H1 (cell line): ENCODE results near the gene GPR85. TPM values are rescaled to one million over a fixed set of nuclear protein-coding genes. Genes with fewer than 3 reads are reported as not detected.

Experiments
- CTCF ChIA-PET: fragments of 300-600 bp; sonication (Branson Sonifier 250); formaldehyde crosslinking; loops from one replicate; lab custom pipeline; 2021; ENCODE audit not compliant: partially characterized antibody; lab: Charles Lee
- POLR2A ChIA-PET: fragments of 300-600 bp; sonication (Branson Sonifier 250); formaldehyde crosslinking; loops from one replicate; lab custom pipeline; 2021; ENCODE audit warnings: inconsistent platforms; ENCODE audit not compliant: partially characterized antibody; lab: Charles Lee
- DNase-seq, 2 experiments: peaks; one replicate each; pipeline versions ENCODE4 v3.0.0 to v3.0.0-alpha.2; 2010 to 2022; ENCODE audit warnings: low spot score in 2 of 2, low read depth in 1 of 2, mixed read lengths in 1 of 2
- FAIRE-seq: peaks from 2 replicates; lab custom pipeline; 2011; peaks lifted over from hg19 to GRCh38; lab: Jason Lieb, UNC
- H2AFZ ChIP-seq: 2 replicates; pipeline ENCODE4 v1.8.1; 2012; ENCODE audit warnings: low read length, inconsistent platforms
- H2AK5ac ChIP-seq: 2 replicates; pipeline ENCODE4 v1.6.1; 2013; ENCODE audit warnings: low read depth, low read length
- H2BK120ac ChIP-seq: replicated peaks from 2 replicates; pipeline ENCODE3; 2013; ENCODE audit warnings: low read depth, low read length, inconsistent platforms
- H2BK12ac ChIP-seq: 2 replicates; pipeline ENCODE4 v1.6.1; 2013; ENCODE audit warnings: low read depth, low read length
- H2BK15ac ChIP-seq: 2 replicates; pipeline ENCODE4 v1.6.1; 2013; ENCODE audit warnings: low read length
- H2BK20ac ChIP-seq: 2 replicates; pipeline ENCODE4 v1.6.1; 2013; ENCODE audit warnings: low read length
- H2BK5ac ChIP-seq: 2 replicates; pipeline ENCODE4 v1.6.1; 2013; ENCODE audit warnings: low read depth, low read length
- H3K14ac ChIP-seq: 2 replicates; pipeline ENCODE4 v1.6.1; 2013; ENCODE audit warnings: inconsistent platforms; ENCODE audit not compliant: insufficient read length
- H3K18ac ChIP-seq: 2 replicates; pipeline ENCODE4 v1.6.1; 2013; ENCODE audit warnings: low read length; ENCODE audit errors: extremely low read depth
- H3K23ac ChIP-seq: 2 replicates; pipeline ENCODE4 v1.6.1; 2013; ENCODE audit warnings: inconsistent platforms; ENCODE audit not compliant: insufficient read length
- H3K23me2 ChIP-seq: 2 replicates; pipeline ENCODE4 v1.6.1; 2013; ENCODE audit warnings: low read depth, low read length
- H3K27ac ChIP-seq: 2 replicates; pipeline ENCODE4 v1.6.1; 2011; ENCODE audit warnings: low read depth, low read length, inconsistent platforms
- H3K27me3 ChIP-seq, 4 experiments: replicated peaks in 1 of 4; 1 replicate in 1 of 4; 2 replicates in 3 of 4; pipeline versions ENCODE4 v1.6.1 to v1.8.1; 2011 to 2013; ENCODE audit warnings: low read length in 3 of 4, mild to moderate bottlenecking in 3 of 4, inconsistent platforms in 2 of 4, mixed read lengths in 2 of 4, moderate library complexity in 1 of 4; ENCODE audit not compliant: control insufficient read depth in 3 of 4, insufficient read depth in 3 of 4; ENCODE audit errors: extremely low read depth in 1 of 4
- H3K36me3 ChIP-seq, 4 experiments: 2 replicates each; pipeline versions ENCODE4 v1.6.1 to v1.8.1; 2011 to 2013; ENCODE audit warnings: mild to moderate bottlenecking in 4 of 4, low read length in 3 of 4, moderate library complexity in 2 of 4, control low read depth in 1 of 4, inconsistent platforms in 1 of 4; ENCODE audit not compliant: insufficient read depth in 4 of 4, control insufficient read depth in 2 of 4
- H3K4ac ChIP-seq: replicated peaks from 2 replicates; pipeline ENCODE3; 2013; ENCODE audit warnings: low read length, low read depth, mixed read lengths, inconsistent platforms; ENCODE audit not compliant: insufficient read length
- H3K4me1 ChIP-seq, 4 experiments: replicated peaks in 1 of 4; 1 replicate in 1 of 4; 2 replicates in 3 of 4; pipeline versions ENCODE4 v1.6.1 to v1.8.1; 2011 to 2013; ENCODE audit warnings: low read length in 3 of 4, inconsistent platforms in 2 of 4, mixed read lengths in 1 of 4; ENCODE audit not compliant: insufficient read depth in 4 of 4, control insufficient read depth in 3 of 4
- H3K4me2 ChIP-seq, 2 experiments: 2 replicates each; pipeline versions ENCODE4 v1.6.1 to v1.8.1; 2011 to 2013; ENCODE audit warnings: low read depth in 2 of 2, low read length in 2 of 2, control low read depth in 1 of 2, inconsistent platforms in 1 of 2, mild to moderate bottlenecking in 1 of 2; ENCODE audit not compliant: insufficient read depth in 1 of 2
- H3K4me3 ChIP-seq, 4 experiments: fragments of 200-600, 300-600 bp in 1 of 4; sonication (generic), shearing (Covaris generic), sonication (Bioruptor Twin) in 1 of 4; 2 replicates each; pipeline versions ENCODE4 v1.5.1 to v1.8.1; 2011 to 2016; ENCODE audit warnings: low read length in 4 of 4, low read depth in 3 of 4, control low read depth in 2 of 4, inconsistent platforms in 2 of 4, mild to moderate bottlenecking in 2 of 4, mixed read lengths in 1 of 4, moderate library complexity in 1 of 4; ENCODE audit not compliant: insufficient read depth in 2 of 4; ENCODE audit errors: extremely low read depth in 1 of 4
- H3K56ac ChIP-seq: replicated peaks from 2 replicates; pipeline ENCODE3; 2013; ENCODE audit warnings: low read depth, mild to moderate bottlenecking, mixed read lengths, low read length, inconsistent platforms; ENCODE audit not compliant: insufficient read length
- H3K79me1 ChIP-seq: 2 replicates; pipeline ENCODE4 v1.6.1; 2013; ENCODE audit warnings: low read depth, low read length, control low read depth
- H3K79me2 ChIP-seq, 2 experiments: 2 replicates each; pipeline versions ENCODE4 v1.6.1 to v1.8.1; 2012 to 2013; ENCODE audit warnings: low read length in 2 of 2, mild to moderate bottlenecking in 2 of 2, inconsistent platforms in 1 of 2; ENCODE audit not compliant: insufficient read depth in 2 of 2, control insufficient read depth in 1 of 2
- H3K9ac ChIP-seq, 4 experiments: replicated peaks in 1 of 4; 1 replicate in 1 of 4; 2 replicates in 3 of 4; pipeline versions ENCODE4 v1.6.1 to v1.8.1; 2011 to 2013; ENCODE audit warnings: low read depth in 3 of 4, low read length in 3 of 4, control low read depth in 2 of 4, mild to moderate bottlenecking in 2 of 4, moderate library complexity in 2 of 4, inconsistent platforms in 1 of 4; ENCODE audit errors: extremely low read depth in 1 of 4
- H3K9me3 ChIP-seq, 2 experiments: 2 replicates each; pipeline versions ENCODE4 v1.6.1 to v1.8.1; 2012 to 2013; ENCODE audit warnings: mild to moderate bottlenecking in 2 of 2, moderate library complexity in 2 of 2, control low read depth in 1 of 2, inconsistent platforms in 1 of 2, low read depth in 1 of 2, low read length in 1 of 2, mixed read lengths in 1 of 2; ENCODE audit not compliant: insufficient read depth in 2 of 2
- H4K20me1 ChIP-seq, 2 experiments: replicated peaks in 1 of 2; 2 replicates each; pipeline versions ENCODE3 to v1.8.1; 2011 to 2013; ENCODE audit warnings: inconsistent platforms in 2 of 2, low read length in 2 of 2, mild to moderate bottlenecking in 1 of 2; ENCODE audit not compliant: insufficient read depth in 2 of 2, control insufficient read depth in 1 of 2
- H4K5ac ChIP-seq: 2 replicates; pipeline ENCODE4 v1.6.1; 2013; ENCODE audit warnings: low read length, low read depth, mixed read lengths, inconsistent platforms; ENCODE audit not compliant: insufficient read length
- H4K8ac ChIP-seq: 2 replicates; pipeline ENCODE4 v1.8.0; 2013; ENCODE audit warnings: mild to moderate bottlenecking, moderate library complexity, low read length, inconsistent platforms; ENCODE audit not compliant: insufficient read depth; ENCODE audit errors: extremely low read depth
- H4K91ac ChIP-seq: replicated peaks from 2 replicates; pipeline ENCODE3; 2013; ENCODE audit warnings: low read length, mixed read lengths, inconsistent platforms; ENCODE audit not compliant: insufficient read length
- BACH1 ChIP-seq: IDR thresholded peaks from 2 replicates; pipeline ENCODE4 v1.6.1; 2012; ENCODE audit warnings: low read length, improper control_type of control experiment
- CBX5 ChIP-seq: fragments of 300-800, 300-1000 bp; sonication (generic); IDR thresholded peaks from 2 replicates; pipeline ENCODE4 v1.7.1; 2016; ENCODE audit warnings: antibody characterized with exemption, low read length, low read depth
- CBX8 ChIP-seq: fragments of 300-800, 300-1000 bp; sonication (generic); IDR thresholded peaks from 2 replicates; pipeline ENCODE4 v1.7.1; 2016; ENCODE audit warnings: low read depth, low read length, borderline replicate concordance
- CTBP2 ChIP-seq: IDR thresholded peaks from 2 replicates; pipeline ENCODE4 v1.7.0; 2011; ENCODE audit warnings: borderline replicate concordance, mild to moderate bottlenecking, moderate library complexity, mixed read lengths, low read length; ENCODE audit not compliant: insufficient read depth, insufficient read length
- RNF2 ChIP-seq: fragments of 200-900, 300-1000 bp; sonication (generic); IDR thresholded peaks from 2 replicates; pipeline ENCODE4 v1.7.1; 2016; ENCODE audit warnings: borderline replicate concordance, low read depth, mild to moderate bottlenecking, antibody characterized with exemption, low read length; ENCODE audit not compliant: poor library complexity, severe bottlenecking; ENCODE audit errors: missing control alignments
- SP2 ChIP-seq: IDR thresholded peaks from 2 replicates; pipeline ENCODE4 v1.6.1; 2012; ENCODE audit warnings: mild to moderate bottlenecking, low read length, inconsistent platforms
- SUZ12 ChIP-seq: fragments of 200-600 bp; sonication (generic); IDR thresholded peaks from 2 replicates; pipeline ENCODE4 v1.6.1; 2012; ENCODE audit warnings: mild to moderate bottlenecking, inconsistent platforms, low read length, moderate library complexity, mixed read lengths
- TAF7 ChIP-seq: optimal IDR thresholded peaks from 2 replicates; pipeline ENCODE3; 2011; ENCODE audit warnings: low read depth, mild to moderate bottlenecking, inconsistent platforms, low read length, moderate library complexity, borderline replicate concordance
- TBP ChIP-seq: IDR thresholded peaks from 2 replicates; pipeline ENCODE4 v1.6.1; 2011; ENCODE audit warnings: low read depth, low read length, improper control_type of control experiment
- TCF12 ChIP-seq: IDR thresholded peaks from 2 replicates; pipeline ENCODE4 v1.6.1; 2011; ENCODE audit warnings: low read depth, mild to moderate bottlenecking, low read length
- TEAD4 ChIP-seq: IDR thresholded peaks from 2 replicates; pipeline ENCODE4 v1.6.1; 2012; ENCODE audit warnings: low read depth, low read length, inconsistent platforms, mixed read lengths
- WGBS, 2 experiments: shearing (Covaris generic) in 1 of 2; methylation state at CpG; one replicate each; pipeline versions ENCODE4 v1.1.6 to v1.1.7; 2013 to 2015; ENCODE audit warnings: low lambda C conversion rate in 2 of 2, mixed read lengths in 2 of 2, inconsistent platforms in 1 of 2, low coverage in 1 of 2, missing lambda C conversion rate in 1 of 2; ENCODE audit not compliant: insufficient replicate concordance in 2 of 2, insufficient coverage in 1 of 2, insufficient read length in 1 of 2; ENCODE audit errors: extremely low coverage in 1 of 2, missing lambda C conversion rate in 1 of 2; 5-methylcytosine and 5-hydroxymethylcytosine counted together
- polyA plus RNA-seq, 7 experiments: library from polyadenylated mRNA; depleted of rRNA in 3 of 7; stranded (reverse) in 5 of 7; unstranded in 2 of 7; fragments of >200 nt in 5 of 7; fragments of 200-250 nt in 2 of 7; gene quantifications; 1 replicate in 5 of 7; 2 replicates in 1 of 7; 4 replicates in 1 of 7; pipeline versions ENCODE4 v1.2.1 to v1.2.3, GENCODE V29; 2011 to 2013; ENCODE audit warnings: missing spikeins in 2 of 7, mixed read lengths in 2 of 7
- total RNA-seq: library from RNA; stranded (reverse); fragmentation: NEBNext Ultra II Directional; extraction: Animal tissue kit (Norgen Biotek cat#: 25700); gene quantifications from 2 replicates; pipeline ENCODE4 v1.2.1, GENCODE V29; 2021
- TF ChIP-seq, protein P1 (sequence below): IDR thresholded peaks from 2 replicates; pipeline ENCODE4 v1.6.1; 2012; ENCODE audit warnings: low read length, inconsistent platforms

The GPR85 gene
- total and polyA plus RNA-seq, 2 of the 8 experiments (the other 6 are each of a cell fraction or from before 2014, with no cell fraction given): 0.11 to 0.20 TPM

DNA sequence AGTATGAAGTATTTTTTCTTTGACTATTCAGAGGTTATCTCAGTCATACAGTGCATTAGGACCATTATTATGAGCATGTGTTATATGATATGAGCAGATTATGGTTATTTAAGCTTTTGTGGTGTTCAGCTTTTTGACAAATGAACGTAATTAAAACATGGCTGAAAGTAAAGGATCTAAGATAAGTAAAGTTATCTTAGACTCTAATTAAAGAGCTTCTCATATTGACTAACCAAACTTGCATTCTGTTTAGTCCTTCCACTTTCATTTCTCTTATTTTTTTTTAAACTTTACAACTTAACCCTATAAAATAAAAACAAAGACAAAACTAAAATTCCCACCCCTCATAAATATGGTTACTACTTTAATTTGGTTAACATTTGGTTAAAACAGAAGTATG is 6.9 kb upstream of the GPR85 start:
- no peak overlapping the region for H2AFZ ChIP-seq
- H2BK20ac ChIP-seq: no peak overlapping the region
- WGBS, 2 experiments: 84% methylated on average over 1 of the region's 1 CpG; no CpG with 5 or more reads in 1 of the 2 experiments
- H4K20me1 ChIP-seq: no peaks in the 10 kb centered on the region
- H3K14ac ChIP-seq: no peak overlapping the region
- no peak overlapping the region for H2BK15ac ChIP-seq
- no peak for FAIRE-seq
- H3K23ac ChIP-seq: no peak overlapping the region
- CTCF ChIA-PET: no interaction called here
- H3K79me2 ChIP-seq: no peaks in the 10 kb centered on the region
- no peak overlapping the region for H3K4me2 ChIP-seq
- H2BK12ac ChIP-seq: no peak overlapping the region
- no peak overlapping the region for H2BK120ac ChIP-seq
- H4K91ac ChIP-seq: no peak overlapping the region
- H3K9me3 ChIP-seq: no peaks in the 10 kb centered on the region
- H3K4me3 ChIP-seq: no peak overlapping the region
- no peaks in the 10 kb centered on the region for H3K4me1 ChIP-seq
- no peak overlapping the region for H3K4ac ChIP-seq
- H4K8ac ChIP-seq: no peak overlapping the region
- POLR2A ChIA-PET: no interaction called here
- H2BK5ac ChIP-seq: no peak overlapping the region
- H3K9ac ChIP-seq: no peak overlapping the region
- H2AK5ac ChIP-seq: no peak overlapping the region
- TF ChIP-seq TCF12: no peak
- no peak for TF ChIP-seq CBX8
- no peak for TF ChIP-seq TEAD4
- no peak for TF ChIP-seq RNF2
- no peak for TF ChIP-seq SP2
- TF ChIP-seq TBP: no peak
- TF ChIP-seq CBX5: no peak
- no peak for TF ChIP-seq SUZ12
- no peak for TF ChIP-seq CTBP2
- no peak for TF ChIP-seq TAF7
- TF ChIP-seq, protein P1, sequence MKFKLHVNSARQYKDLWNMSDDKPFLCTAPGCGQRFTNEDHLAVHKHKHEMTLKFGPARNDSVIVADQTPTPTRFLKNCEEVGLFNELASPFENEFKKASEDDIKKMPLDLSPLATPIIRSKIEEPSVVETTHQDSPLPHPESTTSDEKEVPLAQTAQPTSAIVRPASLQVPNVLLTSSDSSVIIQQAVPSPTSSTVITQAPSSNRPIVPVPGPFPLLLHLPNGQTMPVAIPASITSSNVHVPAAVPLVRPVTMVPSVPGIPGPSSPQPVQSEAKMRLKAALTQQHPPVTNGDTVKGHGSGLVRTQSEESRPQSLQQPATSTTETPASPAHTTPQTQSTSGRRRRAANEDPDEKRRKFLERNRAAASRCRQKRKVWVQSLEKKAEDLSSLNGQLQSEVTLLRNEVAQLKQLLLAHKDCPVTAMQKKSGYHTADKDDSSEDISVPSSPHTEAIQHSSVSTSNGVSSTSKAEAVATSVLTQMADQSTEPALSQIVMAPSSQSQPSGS: no peak
- TF ChIP-seq BACH1: no peak
- TF ChIP-seq, all 59 proteins: peak for 0
- H3K27ac ChIP-seq: no peak overlapping the region
- H4K5ac ChIP-seq: no peak overlapping the region
- DNase-seq: no peak
- no peaks in the 10 kb centered on the region for H3K79me1 ChIP-seq
- H3K23me2 ChIP-seq: no peaks in the 10 kb centered on the region
- H3K27me3 ChIP-seq: peaks cover 0 to 1% (median 0%) of the 10 kb centered on the region in 4 experiments; a peak in 1 of 7 replicates
- no peak overlapping the region for H3K18ac ChIP-seq
- no peak overlapping the region for H3K56ac ChIP-seq
- H3K36me3 ChIP-seq: no peaks in the 10 kb centered on the region
